Heart left ventricle (tissue), 13 donors: ENCODE data around the gene JMJD7.

Experiments
- POLR2A ChIP-seq, 2 donors: fragments of 450-650 bp; IDR thresholded peaks; one replicate each; pipeline ENCODE4 v1.6.1; 2017; ENCODE audit warnings: antibody characterized with exemption in 2 of 2, mild to moderate bottlenecking in 2 of 2, moderate library complexity in 2 of 2
- TF ChIP-seq, protein P1 (sequence below), 12 donors: fragments of 200-600 bp; sonication (generic) in 4 of 12; IDR thresholded peaks; one replicate each; pipeline versions ENCODE4 v1.5.0 to v1.8.0; 2018 to 2022; ENCODE audit warnings: antibody characterized with exemption in 12 of 12, mild to moderate bottlenecking in 5 of 12
- donor health status: ischemic (EF 13 %, LVEDD 7.1; RV severe dilation, severe dysfunction).
- donor health status: DM: no; HTN: yes; CAD: no.
- donor health status: DM: no; HTN: no; CAD: no.
- donor health status: ischemic (EF 25% LVEDD 6.9; RV normal size, moderate dysfunction).
- donor health status: ischemic (EF 25% LVEDD 5.7; RV mildly dilated, moderate dysfunction).
- donor health status: ischemic (EF 35%, LVEDD 5.7; RV mildly dilated, moderate dysfunction).
- donor health status: nonischemic (EF 11% LVEDD 7.7; RV severe dilation, severe dysfunction).
- donor health status: DM: yes; HTN: yes; CAD: no.
- donor health status: PGD.
- donor health status: ischemic (EF 29% LVEDD 5.4; RV normal size, mild dysfunction).
- donor health status: nonischemic (EF 23%, LVEDD 6.1; RV moderate dilation, normal function).

DNA sequence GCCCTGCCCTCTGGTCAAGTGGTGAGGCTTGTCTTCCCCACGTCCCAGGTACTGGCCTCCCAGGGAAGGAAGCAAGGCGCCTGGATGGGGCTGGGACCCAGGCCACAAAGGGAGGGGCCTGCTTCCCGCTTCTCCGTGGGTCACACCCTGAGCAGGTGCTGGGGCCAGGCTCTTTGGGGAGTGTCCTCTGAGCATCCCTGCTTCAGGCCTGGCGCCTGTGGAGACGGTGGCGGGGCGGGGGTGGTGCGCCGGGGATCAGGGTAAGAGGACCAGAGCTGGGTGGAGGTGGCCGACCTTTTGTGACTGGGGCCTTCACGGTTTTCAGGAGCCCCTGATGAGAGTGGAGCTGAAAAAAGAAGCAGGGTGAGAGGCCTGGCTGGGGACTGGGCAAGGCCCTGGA lies 14.3 kb downstream of the JMJD7 start:
- TF ChIP-seq POLR2A (IDR thresholded peaks at IDR 0.05): no peak
- TF ChIP-seq, protein P1, sequence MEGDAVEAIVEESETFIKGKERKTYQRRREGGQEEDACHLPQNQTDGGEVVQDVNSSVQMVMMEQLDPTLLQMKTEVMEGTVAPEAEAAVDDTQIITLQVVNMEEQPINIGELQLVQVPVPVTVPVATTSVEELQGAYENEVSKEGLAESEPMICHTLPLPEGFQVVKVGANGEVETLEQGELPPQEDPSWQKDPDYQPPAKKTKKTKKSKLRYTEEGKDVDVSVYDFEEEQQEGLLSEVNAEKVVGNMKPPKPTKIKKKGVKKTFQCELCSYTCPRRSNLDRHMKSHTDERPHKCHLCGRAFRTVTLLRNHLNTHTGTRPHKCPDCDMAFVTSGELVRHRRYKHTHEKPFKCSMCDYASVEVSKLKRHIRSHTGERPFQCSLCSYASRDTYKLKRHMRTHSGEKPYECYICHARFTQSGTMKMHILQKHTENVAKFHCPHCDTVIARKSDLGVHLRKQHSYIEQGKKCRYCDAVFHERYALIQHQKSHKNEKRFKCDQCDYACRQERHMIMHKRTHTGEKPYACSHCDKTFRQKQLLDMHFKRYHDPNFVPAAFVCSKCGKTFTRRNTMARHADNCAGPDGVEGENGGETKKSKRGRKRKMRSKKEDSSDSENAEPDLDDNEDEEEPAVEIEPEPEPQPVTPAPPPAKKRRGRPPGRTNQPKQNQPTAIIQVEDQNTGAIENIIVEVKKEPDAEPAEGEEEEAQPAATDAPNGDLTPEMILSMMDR (IDR thresholded peaks at IDR 0.05): no peak
